Measurements from ENCODE around the gene IL1RN.
"Not testable (repeated sequence)": the region's sequence is repeated elsewhere in the genome, so short reads cannot be mapped to it uniquely, and the experiment has no call there.

The IL1RN gene

GRCh38 chr2:113092864-113093612 lies 34.4 kb upstream of the IL1RN start:
- Histone ChIP-seq H4K91ac (ENCODE audit: low read length) (no peak overlapping the region), H3K4me3 (ENCODE audit: insufficient read depth in 1 of 2, low read depth in 1 of 2, low read length in 2 of 2) (no peak overlapping the region), H3K18ac (ENCODE audit: low read depth in 1 of 2, low read length in 2 of 2) (no peak overlapping the region), H2BK5ac (ENCODE audit: low read depth, low read length, poor library complexity, severe bottlenecking) (no peak overlapping the region), H2BK120ac (ENCODE audit: low read depth, low read length) (no peak overlapping the region), H3K36me3 (ENCODE audit: control insufficient read depth in 1 of 2, insufficient read depth in 2 of 2, low read depth in 1 of 2, low read length in 2 of 2) (no peaks in the 10 kb centered on the region), H3K4me2 (ENCODE audit: low read length, poor library complexity, severe bottlenecking) (no peak overlapping the region), H2BK12ac (ENCODE audit: low read length in 2 of 2) (no peak overlapping the region), H2AFZ (ENCODE audit: low read depth, low read length) (no peak overlapping the region), H3K4ac (ENCODE audit: low read depth in 1 of 2, low read length in 2 of 2) (no peak overlapping the region), H3K79me1 (replicated peaks; ENCODE audit: low read length, poor library complexity, severe bottlenecking) (no peaks in the 10 kb centered on the region), H3K27me3 (ENCODE audit: control insufficient read depth in 1 of 2, insufficient read depth in 1 of 2, low read length in 2 of 2) (peaks cover 29 to 48% of the 10 kb centered on the region in 2 experiments), H3K14ac (ENCODE audit: low read length in 2 of 2) (peak overlapping the region in 1 of 2 experiments; percentile 18), H3K9ac (ENCODE audit: low read length) (no peak overlapping the region), H3K9me3 (ENCODE audit: control insufficient read depth, low read length) (peaks cover 13% of the 10 kb centered on the region), H2BK15ac (ENCODE audit: low read depth, poor library complexity, severe bottlenecking) (no peak overlapping the region), H3K4me1 (ENCODE audit: control insufficient read depth, insufficient read depth, low read depth, low read length) (no peaks in the 10 kb centered on the region), H4K8ac (ENCODE audit: low read length) (no peak overlapping the region), H2AK5ac (ENCODE audit: low read length, severe bottlenecking) (no peak overlapping the region), H3K23ac (ENCODE audit: low read length in 2 of 2) (no peak overlapping the region), H3K27ac (ENCODE audit: low read length, poor library complexity, severe bottlenecking) (no peak overlapping the region)
- DNase-seq: no peak
- WGBS: 79% methylated on average over 4 of the region's 5 CpGs

GRCh38 chr2:113093613-113093977 lies 33.8 kb upstream of the IL1RN start:
- no peak overlapping the region for H3K4me2 ChIP-seq (ENCODE audit: low read length, poor library complexity, severe bottlenecking)
- H2AFZ ChIP-seq (ENCODE audit: low read depth, low read length): no peak overlapping the region
- H3K9ac ChIP-seq (ENCODE audit: low read length): no peak overlapping the region
- no peak overlapping the region for H2BK5ac ChIP-seq (ENCODE audit: low read depth, low read length, poor library complexity, severe bottlenecking)
- H3K27ac ChIP-seq (ENCODE audit: low read length, poor library complexity, severe bottlenecking): no peak overlapping the region
- no peak overlapping the region for H3K23ac ChIP-seq (ENCODE audit: low read length in 2 of 2)
- no peak overlapping the region for H2BK120ac ChIP-seq (ENCODE audit: low read depth, low read length)
- H2BK12ac ChIP-seq (ENCODE audit: low read length in 2 of 2): no peak overlapping the region
- peaks cover 13% of the 10 kb centered on the region for H3K9me3 ChIP-seq (ENCODE audit: control insufficient read depth, low read length)
- H3K14ac ChIP-seq (ENCODE audit: low read length in 2 of 2): no peak overlapping the region
- H4K8ac ChIP-seq (ENCODE audit: low read length): no peak overlapping the region
- no peak overlapping the region for H4K91ac ChIP-seq (ENCODE audit: low read length)
- H3K79me1 ChIP-seq (replicated peaks; ENCODE audit: low read length, poor library complexity, severe bottlenecking): no peaks in the 10 kb centered on the region
- peaks cover 29 to 45% of the 10 kb centered on the region in 2 experiments for H3K27me3 ChIP-seq (ENCODE audit: control insufficient read depth in 1 of 2, insufficient read depth in 1 of 2, low read length in 2 of 2)
- WGBS: 20% methylated on average over 1 of the region's 2 CpGs
- H3K18ac ChIP-seq (ENCODE audit: low read depth in 1 of 2, low read length in 2 of 2): no peak overlapping the region
- DNase-seq: no peak
- H3K4ac ChIP-seq (ENCODE audit: low read depth in 1 of 2, low read length in 2 of 2): no peak overlapping the region
- H2BK15ac ChIP-seq (ENCODE audit: low read depth, poor library complexity, severe bottlenecking): no peak overlapping the region
- H3K36me3 ChIP-seq (ENCODE audit: control insufficient read depth in 1 of 2, insufficient read depth in 2 of 2, low read depth in 1 of 2, low read length in 2 of 2): no peaks in the 10 kb centered on the region
- no peak overlapping the region for H2AK5ac ChIP-seq (ENCODE audit: low read length, severe bottlenecking)
- H3K4me1 ChIP-seq (ENCODE audit: control insufficient read depth, insufficient read depth, low read depth, low read length): no peaks in the 10 kb centered on the region
- no peak overlapping the region for H3K4me3 ChIP-seq (ENCODE audit: insufficient read depth in 1 of 2, low read depth in 1 of 2, low read length in 2 of 2)

- 82% methylated on average over 8 of the region's 14 CpGs for WGBS
- H3K9ac ChIP-seq (ENCODE audit: low read length): not testable (repeated sequence)
Observed at GRCh38 chr2:113096306-113096705, 31.1 kb upstream of the IL1RN start.

GRCh38 chr2:113096842-113097618 lies 30.4 kb upstream of the IL1RN start:
- not testable (repeated sequence) for H3K4me1 ChIP-seq (ENCODE audit: control insufficient read depth, insufficient read depth, low read depth, low read length); H3K23ac ChIP-seq (ENCODE audit: low read length in 2 of 2); H4K8ac ChIP-seq (ENCODE audit: low read length); H3K18ac ChIP-seq (ENCODE audit: low read depth in 1 of 2, low read length in 2 of 2); H2BK5ac ChIP-seq (ENCODE audit: low read depth, low read length, poor library complexity, severe bottlenecking); H4K91ac ChIP-seq (ENCODE audit: low read length); H2BK120ac ChIP-seq (ENCODE audit: low read depth, low read length); H3K27ac ChIP-seq (ENCODE audit: low read length, poor library complexity, severe bottlenecking); H3K14ac ChIP-seq (ENCODE audit: low read length in 2 of 2); H3K4me3 ChIP-seq (ENCODE audit: insufficient read depth in 1 of 2, low read depth in 1 of 2, low read length in 2 of 2); H3K4me2 ChIP-seq (ENCODE audit: low read length, poor library complexity, severe bottlenecking); H2AK5ac ChIP-seq (ENCODE audit: low read length, severe bottlenecking); H3K9ac ChIP-seq (ENCODE audit: low read length); H3K79me1 ChIP-seq (replicated peaks; ENCODE audit: low read length, poor library complexity, severe bottlenecking); H2BK15ac ChIP-seq (ENCODE audit: low read depth, poor library complexity, severe bottlenecking); H2AFZ ChIP-seq (ENCODE audit: low read depth, low read length); H3K4ac ChIP-seq (ENCODE audit: low read depth in 1 of 2, low read length in 2 of 2); H3K36me3 ChIP-seq (ENCODE audit: control insufficient read depth in 1 of 2, insufficient read depth in 2 of 2, low read depth in 1 of 2, low read length in 2 of 2); DNase-seq; H2BK12ac ChIP-seq (ENCODE audit: low read length in 2 of 2)
- WGBS: 43% methylated on average over 2 of the region's 2 CpGs
- H3K27me3 ChIP-seq (ENCODE audit: control insufficient read depth in 1 of 2, insufficient read depth in 1 of 2, low read length in 2 of 2): peaks cover 3 to 18% of the 10 kb centered on the region in 2 experiments
- peaks cover 13% of the 10 kb centered on the region for H3K9me3 ChIP-seq (ENCODE audit: control insufficient read depth, low read length)

More at GRCh38 chr2:113096306-113096705, 31.1 kb upstream of the IL1RN start:
- not testable (repeated sequence) for H2AFZ ChIP-seq (ENCODE audit: low read depth, low read length); H3K4me1 ChIP-seq (ENCODE audit: control insufficient read depth, insufficient read depth, low read depth, low read length); H3K79me1 ChIP-seq (replicated peaks; ENCODE audit: low read length, poor library complexity, severe bottlenecking); H3K4me2 ChIP-seq (ENCODE audit: low read length, poor library complexity, severe bottlenecking); H2AK5ac ChIP-seq (ENCODE audit: low read length, severe bottlenecking); H3K14ac ChIP-seq (ENCODE audit: low read length in 2 of 2); H2BK15ac ChIP-seq (ENCODE audit: low read depth, poor library complexity, severe bottlenecking); H3K18ac ChIP-seq (ENCODE audit: low read depth in 1 of 2, low read length in 2 of 2); H3K36me3 ChIP-seq (ENCODE audit: control insufficient read depth in 1 of 2, insufficient read depth in 2 of 2, low read depth in 1 of 2, low read length in 2 of 2); H4K91ac ChIP-seq (ENCODE audit: low read length); H4K8ac ChIP-seq (ENCODE audit: low read length); H3K4me3 ChIP-seq (ENCODE audit: insufficient read depth in 1 of 2, low read depth in 1 of 2, low read length in 2 of 2); H2BK120ac ChIP-seq (ENCODE audit: low read depth, low read length); H2BK5ac ChIP-seq (ENCODE audit: low read depth, low read length, poor library complexity, severe bottlenecking); H3K4ac ChIP-seq (ENCODE audit: low read depth in 1 of 2, low read length in 2 of 2); H2BK12ac ChIP-seq (ENCODE audit: low read length in 2 of 2); H3K27ac ChIP-seq (ENCODE audit: low read length, poor library complexity, severe bottlenecking); DNase-seq; H3K23ac ChIP-seq (ENCODE audit: low read length in 2 of 2)
- peaks cover 10 to 25% of the 10 kb centered on the region in 2 experiments for H3K27me3 ChIP-seq (ENCODE audit: control insufficient read depth in 1 of 2, insufficient read depth in 1 of 2, low read length in 2 of 2)
- peaks cover 13% of the 10 kb centered on the region for H3K9me3 ChIP-seq (ENCODE audit: control insufficient read depth, low read length)

All from mesenchymal stem cell (in vitro differentiated cells and primary cell).